NT2/D1 (cell line): ENCODE data around the gene ARAF.

Experiments used
- DNase-seq: peaks from one replicate; pipeline ENCODE4 v3.0.0-alpha.2; 2011; ENCODE audit warnings: low read depth, low spot score
- H3K27me3 ChIP-seq: 2 replicates; pipeline ENCODE4 v1.6.0; 2011; ENCODE audit warnings: mild to moderate bottlenecking; ENCODE audit not compliant: insufficient read length, insufficient read depth
- H3K36me3 ChIP-seq: 2 replicates; pipeline ENCODE4 v1.6.1; 2011; ENCODE audit warnings: mild to moderate bottlenecking, low read length, mixed read lengths; ENCODE audit not compliant: insufficient read depth, insufficient read length
- H3K4me1 ChIP-seq: 2 replicates; pipeline ENCODE4 v1.5.1; 2011; ENCODE audit not compliant: insufficient read depth, insufficient read length
- H3K4me3 ChIP-seq: 2 replicates; pipeline ENCODE4 v1.5.1; 2011; ENCODE audit warnings: low read depth; ENCODE audit not compliant: insufficient read length
- H3K9ac ChIP-seq: 2 replicates; pipeline ENCODE4 v1.6.0; 2011; ENCODE audit warnings: low read depth; ENCODE audit not compliant: insufficient read length
- H3K9me3 ChIP-seq: 2 replicates; pipeline ENCODE4 v1.5.1; 2011; ENCODE audit warnings: mild to moderate bottlenecking, low read length; ENCODE audit not compliant: insufficient read depth
- SUZ12 ChIP-seq: IDR thresholded peaks from 2 replicates; pipeline ENCODE4 v1.6.1; 2011; ENCODE audit not compliant: insufficient read length, insufficient read depth; ENCODE audit errors: extremely low read depth
- YY1 ChIP-seq: IDR thresholded peaks from 2 replicates; pipeline ENCODE4 v1.6.1; 2011; ENCODE audit not compliant: insufficient read length, insufficient read depth
- ZNF274 ChIP-seq: IDR thresholded peaks from 2 replicates; pipeline ENCODE4 v1.6.1; 2011; ENCODE audit warnings: mild to moderate bottlenecking, low read depth, low read length

The ARAF gene

DNA sequence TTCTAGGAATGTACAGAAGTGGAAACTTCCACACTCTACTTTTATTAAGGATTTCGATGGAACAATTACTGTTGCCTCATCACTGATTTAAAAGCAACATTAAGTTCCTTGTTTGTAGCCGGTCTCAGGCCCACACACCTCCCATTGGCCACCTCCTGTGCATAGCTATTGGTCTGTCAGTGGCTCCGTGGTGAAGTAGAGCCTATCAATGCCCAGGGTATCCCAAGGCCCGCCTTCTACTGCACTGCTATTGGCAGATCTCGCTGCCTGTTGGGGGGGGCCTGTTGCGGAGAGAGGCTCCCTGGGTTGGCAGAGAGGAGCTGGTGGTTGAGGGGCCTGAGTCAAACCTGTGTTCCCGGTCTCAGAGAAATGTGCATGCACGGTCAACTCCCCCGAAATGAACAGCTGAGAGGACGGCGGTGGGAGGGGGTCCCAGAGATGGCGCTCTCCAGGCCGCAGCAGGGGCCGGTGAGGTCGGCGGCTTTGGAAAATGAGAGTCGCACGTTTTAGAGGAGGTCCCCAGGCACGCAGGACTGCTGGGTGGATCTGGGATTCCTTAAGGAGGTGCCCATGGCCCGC, 4.9 kb upstream of the ARAF start:
- Histone ChIP-seq H3K9me3 (no peaks in the 10 kb centered on the region), H3K4me1 (no peaks in the 10 kb centered on the region), H3K9ac (peak overlapping the region; percentile 84), H3K27me3 (no peaks in the 10 kb centered on the region), H3K4me3 (peak overlapping the region; percentile 44), H3K36me3 (no peaks in the 10 kb centered on the region)
- DNase-seq, result peak; percentile 88
- no peak for TF ChIP-seq SUZ12
- TF ChIP-seq YY1, result no peak
- TF ChIP-seq ZNF274, result no peak

GRCh38 chrX:47558436-47558835, 2.6 kb upstream of the ARAF start:
- H3K9ac ChIP-seq, result no peak overlapping the region
- no peaks in the 10 kb centered on the region for H3K9me3 ChIP-seq
- TF ChIP-seq ZNF274 (no peak), YY1 (no peak), SUZ12 (no peak)
- H3K4me1 ChIP-seq, result peaks cover 6% of the 10 kb centered on the region
- no peaks in the 10 kb centered on the region for H3K27me3 ChIP-seq
- no peak overlapping the region for H3K4me3 ChIP-seq
- no peak for DNase-seq
- peaks cover 11% of the 10 kb centered on the region for H3K36me3 ChIP-seq

GRCh38 chrX:47560179-47560933, 649 bp upstream of the ARAF start:
- no peak for DNase-seq
- H3K9ac ChIP-seq, result peak overlapping the region; percentile 69
- peaks cover 30% of the 10 kb centered on the region for H3K36me3 ChIP-seq
- peaks cover 6% of the 10 kb centered on the region for H3K4me1 ChIP-seq
- H3K4me3 ChIP-seq, result peak overlapping the region; percentile 45
- H3K9me3 ChIP-seq, result no peaks in the 10 kb centered on the region
- H3K27me3 ChIP-seq, result no peaks in the 10 kb centered on the region
- TF ChIP-seq ZNF274 (no peak), YY1 (no peak), SUZ12 (no peak)

GRCh38 chrX:47561659-47562151, 700 bp downstream of the ARAF start:
- H3K4me3 ChIP-seq, result peak overlapping the region; percentile 75
- peaks cover 44% of the 10 kb centered on the region for H3K36me3 ChIP-seq
- peaks cover 6% of the 10 kb centered on the region for H3K4me1 ChIP-seq
- H3K27me3 ChIP-seq, result no peaks in the 10 kb centered on the region
- no peaks in the 10 kb centered on the region for H3K9me3 ChIP-seq
- no peak for DNase-seq
- peak overlapping the region; percentile 91 for H3K9ac ChIP-seq
- TF ChIP-seq ZNF274, result no peak
- TF ChIP-seq YY1, result no peak
- TF ChIP-seq SUZ12, result no peak

DNA sequence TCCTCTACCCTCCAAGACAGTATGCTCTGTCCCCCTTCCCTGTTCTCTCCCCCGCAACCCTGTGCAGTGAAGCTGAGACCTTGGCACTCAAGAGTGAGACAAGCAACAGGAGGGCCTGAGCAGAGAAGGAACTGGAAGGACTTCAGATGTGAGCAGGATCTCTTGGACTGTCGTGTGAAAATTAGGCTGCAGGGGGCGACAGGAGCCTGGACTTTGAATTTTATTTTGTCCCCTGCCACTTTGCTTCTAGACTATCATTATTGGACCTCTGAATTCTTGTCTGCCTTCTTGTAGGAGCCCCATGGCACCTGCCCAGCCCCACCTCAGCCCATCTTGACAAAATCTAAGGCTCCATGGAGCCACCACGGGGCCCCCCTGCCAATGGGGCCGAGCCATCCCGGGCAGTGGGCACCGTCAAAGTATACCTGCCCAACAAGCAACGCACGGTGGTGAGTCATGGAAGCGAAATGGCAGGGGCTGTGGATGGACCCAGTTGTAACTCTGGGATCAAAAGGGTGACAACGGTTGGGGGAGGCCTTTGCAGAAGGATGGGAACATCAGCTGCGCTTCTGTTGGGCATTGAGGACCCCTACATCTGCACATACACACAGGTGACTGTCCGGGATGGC, 1.7 kb downstream of the ARAF start:
- no peaks in the 10 kb centered on the region for H3K9me3 ChIP-seq
- peaks cover 54% of the 10 kb centered on the region for H3K36me3 ChIP-seq
- H3K27me3 ChIP-seq, result no peaks in the 10 kb centered on the region
- peaks cover 6% of the 10 kb centered on the region for H3K4me1 ChIP-seq
- no peak for DNase-seq
- H3K4me3 ChIP-seq, result no peak overlapping the region
- no peak for TF ChIP-seq YY1
- no peak for TF ChIP-seq ZNF274
- no peak overlapping the region for H3K9ac ChIP-seq

GRCh38 chrX:47563801-47564315, 2.9 kb downstream of the ARAF start:
- Histone ChIP-seq H3K36me3 (peaks cover 65% of the 10 kb centered on the region), H3K9me3 (no peaks in the 10 kb centered on the region), H3K9ac (no peak overlapping the region), H3K4me1 (peaks cover 6% of the 10 kb centered on the region), H3K27me3 (no peaks in the 10 kb centered on the region), H3K4me3 (no peak overlapping the region)
- no peak for DNase-seq
- no peak for TF ChIP-seq SUZ12
- TF ChIP-seq YY1, result no peak

DNA sequence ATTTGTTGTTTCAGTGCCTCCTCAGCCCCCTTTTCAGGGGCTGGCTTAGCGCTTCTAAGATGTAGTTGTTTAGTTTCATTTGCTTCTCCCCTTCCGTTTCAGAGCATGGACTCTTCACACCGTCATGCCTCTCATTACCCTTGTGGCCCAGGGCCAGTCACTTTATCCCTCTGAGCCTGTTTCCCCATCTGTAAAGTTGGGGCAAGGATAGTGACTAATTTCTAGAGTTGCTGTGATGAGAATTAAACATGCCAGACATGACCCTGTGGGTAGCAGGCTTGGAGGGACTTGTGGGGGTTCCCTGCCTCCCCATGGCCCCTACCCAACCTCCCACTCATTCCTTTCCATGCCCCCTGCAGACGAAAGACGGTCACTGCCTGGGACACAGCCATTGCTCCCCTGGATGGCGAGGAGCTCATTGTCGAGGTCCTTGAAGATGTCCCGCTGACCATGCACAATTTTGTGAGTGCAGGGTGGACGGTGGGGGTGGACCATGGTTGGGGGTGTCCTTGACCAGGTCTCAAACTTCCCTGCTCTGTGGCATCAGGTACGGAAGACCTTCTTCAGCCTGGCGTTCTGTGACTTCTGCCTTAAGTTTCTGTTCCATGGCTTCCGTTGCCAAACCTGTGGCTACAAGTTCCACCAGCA, 3.6 kb downstream of the ARAF start:
- Histone ChIP-seq H3K4me1 (peaks cover 6% of the 10 kb centered on the region), H3K36me3 (peaks cover 73% of the 10 kb centered on the region), H3K9me3 (no peaks in the 10 kb centered on the region), H3K4me3 (no peak overlapping the region), H3K9ac (no peak overlapping the region), H3K27me3 (no peaks in the 10 kb centered on the region)
- TF ChIP-seq ZNF274 (no peak), YY1 (no peak), SUZ12 (no peak)
- DNase-seq, result no peak
